Effector CD4-positive, alpha-beta T cell (primary cell): ENCODE results near the gene CLEC16A.

Source experiments
- DNase-seq: peaks from one replicate; pipeline ENCODE4 v3.0.0-alpha.2; 2020

The CLEC16A gene

DNA sequence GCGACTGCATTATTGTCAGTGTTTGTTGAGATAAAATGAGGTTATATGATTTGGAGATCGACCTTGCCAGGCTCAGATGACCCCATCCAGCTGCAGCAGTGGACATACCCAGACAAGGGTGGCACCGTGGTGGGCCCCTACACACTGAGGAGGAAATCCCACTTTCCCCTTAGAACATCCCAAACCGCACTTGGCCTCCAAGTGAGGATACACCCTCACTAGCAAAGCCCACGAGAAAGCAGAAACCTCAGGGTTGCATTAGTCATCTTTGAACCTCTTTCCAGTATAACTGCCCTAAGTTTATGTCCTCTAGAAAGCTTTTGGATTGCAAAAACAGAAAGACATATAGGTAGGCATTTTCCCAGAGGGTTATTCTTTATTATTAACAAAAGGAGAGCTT, 101.5 kb downstream of the CLEC16A start:
- no peak for DNase-seq

DNA sequence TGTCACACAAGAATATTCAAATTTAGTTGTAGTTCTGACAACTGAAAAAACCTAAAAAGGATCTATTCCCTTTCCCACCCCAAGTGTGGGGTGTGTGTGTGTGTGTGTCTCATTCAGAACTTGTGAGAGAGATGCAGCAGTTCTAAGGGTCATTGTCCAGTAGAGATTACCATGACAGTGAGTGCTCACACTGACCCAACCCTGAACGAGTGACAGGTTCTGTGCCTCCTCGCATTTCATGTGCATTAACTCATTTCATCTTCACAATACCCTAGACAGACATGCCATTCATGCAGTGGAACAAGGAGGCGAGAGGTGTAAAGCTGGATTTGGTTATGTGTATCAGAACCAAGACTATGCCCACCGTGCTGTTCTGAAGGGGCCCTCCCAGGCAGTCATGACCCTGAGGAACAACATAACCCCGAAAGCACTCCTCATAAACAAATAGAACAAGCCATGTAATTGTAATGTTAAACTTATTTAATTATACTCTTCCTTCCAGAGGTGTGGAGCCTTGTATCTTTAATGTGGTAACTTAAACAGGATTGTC, 102.1 kb downstream of the CLEC16A start:
- DNase-seq: no peak

DNA sequence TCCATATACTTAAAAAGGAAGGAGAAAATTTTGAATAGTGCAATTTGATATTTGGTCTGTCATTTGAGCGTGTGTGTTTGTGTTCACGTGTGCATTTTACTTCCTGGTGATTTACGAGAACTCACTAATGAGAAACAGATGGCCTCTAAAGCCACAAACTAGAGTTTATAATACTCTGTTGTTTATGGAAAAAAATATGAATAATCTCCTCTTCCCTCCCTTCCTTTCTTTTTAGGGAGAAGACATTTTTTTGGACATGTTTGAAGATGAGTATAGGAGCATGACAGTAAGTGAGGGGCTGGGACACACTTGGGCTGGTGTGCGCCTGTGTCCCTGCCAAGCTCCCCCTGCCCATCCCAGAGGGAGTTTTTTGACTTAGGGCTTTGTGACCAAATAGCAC, 102.7 kb downstream of the CLEC16A start:
- DNase-seq: no peak

DNA sequence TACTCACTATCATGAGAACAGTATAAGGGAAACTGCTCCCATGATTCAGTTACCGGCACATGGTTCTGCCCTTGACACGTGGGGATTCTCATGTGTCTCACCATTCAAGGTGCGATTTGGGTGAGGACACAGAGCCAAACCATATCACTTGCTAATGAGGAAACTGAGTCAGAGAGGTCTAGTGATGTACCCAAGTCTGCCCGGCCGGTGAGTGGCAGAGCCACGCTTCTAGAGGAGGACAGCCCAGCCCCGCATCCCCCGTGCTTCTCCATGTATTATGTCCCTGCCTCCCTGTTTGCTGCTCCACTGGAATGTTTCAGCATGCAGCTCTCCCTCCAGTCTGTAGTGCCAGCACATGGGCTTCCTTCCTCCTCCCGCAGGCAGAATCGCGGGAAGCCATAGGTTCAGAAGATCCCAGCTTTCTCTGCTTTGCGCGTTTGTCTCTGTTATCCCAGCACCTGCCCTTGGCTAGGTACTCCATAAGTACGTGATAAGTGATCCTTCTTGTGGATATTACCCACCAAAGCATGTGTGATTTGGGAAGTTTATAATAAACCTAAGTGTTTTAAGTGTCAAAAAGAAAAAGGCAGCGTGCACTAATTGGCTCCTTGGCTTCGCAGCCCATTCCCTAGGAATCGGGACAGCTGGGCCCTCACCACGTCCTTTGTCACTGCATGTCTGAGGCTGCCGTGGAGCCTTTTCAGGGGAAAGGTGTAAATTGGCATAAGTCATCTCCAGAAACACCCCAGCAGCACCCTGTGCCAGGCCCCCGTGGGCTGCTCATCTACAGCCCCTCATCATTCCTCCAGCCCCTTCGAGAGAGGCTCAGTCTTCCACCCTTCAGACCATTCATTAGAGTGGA, 103.8 kb downstream of the CLEC16A start:
- no peak for DNase-seq

DNA sequence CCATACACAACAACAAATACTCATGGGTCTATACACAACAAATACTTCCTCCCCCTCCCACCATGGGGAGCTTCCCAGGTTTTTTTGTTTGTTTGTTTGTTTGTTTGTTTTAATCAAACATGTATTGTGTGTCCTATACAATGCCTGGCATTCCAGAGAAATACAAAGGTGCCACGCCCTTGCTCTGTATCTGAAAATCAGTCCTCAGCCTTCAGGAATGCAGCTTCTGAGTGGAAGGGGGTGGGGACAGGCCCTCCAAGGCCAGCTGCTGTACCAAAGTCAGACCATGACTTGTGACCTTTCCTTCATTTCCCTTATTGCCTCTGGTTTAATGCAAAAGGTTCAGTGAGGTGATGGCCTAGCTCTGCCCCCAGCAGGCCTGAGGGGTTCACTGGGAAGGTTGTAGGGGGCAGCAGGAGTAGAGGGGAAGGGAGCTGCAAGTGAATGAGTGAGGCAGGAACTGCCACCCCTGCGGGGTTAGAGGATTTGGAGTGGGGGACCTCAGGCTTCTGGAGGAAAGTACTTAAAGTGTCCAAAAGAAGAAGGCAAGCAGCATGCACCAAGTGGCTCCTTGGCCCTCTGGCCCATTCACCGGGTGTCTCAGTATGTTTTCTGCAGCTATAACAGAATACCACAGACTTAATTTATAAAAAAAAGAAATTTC, 105.2 kb downstream of the CLEC16A start:
- DNase-seq: no peak

DNA sequence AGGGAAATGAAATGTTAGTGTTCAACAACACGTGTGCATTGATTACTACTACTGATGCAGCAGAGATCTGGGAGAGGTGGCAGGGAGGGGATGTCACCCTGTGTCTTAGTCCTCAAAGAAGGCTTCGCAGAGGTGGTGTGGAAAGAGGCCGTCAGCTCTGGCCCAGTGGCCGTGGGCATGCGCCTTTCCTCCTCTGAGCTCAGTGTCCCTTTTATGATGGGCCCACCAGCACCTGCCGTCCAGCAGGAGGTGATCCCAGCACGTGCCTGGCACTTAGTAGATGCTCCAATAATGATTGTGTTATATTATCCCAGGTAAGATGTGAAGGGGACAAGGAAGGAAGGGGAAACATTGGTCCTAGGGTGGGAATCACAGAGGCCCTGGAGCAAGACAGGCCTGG, 106.2 kb downstream of the CLEC16A start:
- no peak for DNase-seq

DNA sequence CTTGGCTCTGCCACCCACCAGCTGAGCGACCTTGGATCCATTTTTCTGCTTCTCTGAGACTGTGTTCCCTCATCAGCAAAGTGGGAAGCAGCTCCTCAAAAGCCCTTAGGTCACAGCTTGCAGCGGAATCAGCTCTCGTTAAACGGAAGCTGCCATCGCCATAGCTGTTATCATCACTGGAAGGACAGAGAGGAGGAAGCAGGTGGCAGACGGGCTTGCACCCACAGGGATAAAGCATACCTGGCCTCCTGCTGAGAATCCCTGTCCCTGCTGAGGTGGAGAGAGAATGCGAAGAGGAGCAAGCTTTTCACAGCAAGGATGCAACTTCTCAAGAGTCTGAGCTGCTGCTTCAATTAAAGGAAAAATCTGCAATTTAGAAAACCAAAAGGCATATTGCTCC, 106.6 kb downstream of the CLEC16A start:
- DNase-seq: no peak

DNA sequence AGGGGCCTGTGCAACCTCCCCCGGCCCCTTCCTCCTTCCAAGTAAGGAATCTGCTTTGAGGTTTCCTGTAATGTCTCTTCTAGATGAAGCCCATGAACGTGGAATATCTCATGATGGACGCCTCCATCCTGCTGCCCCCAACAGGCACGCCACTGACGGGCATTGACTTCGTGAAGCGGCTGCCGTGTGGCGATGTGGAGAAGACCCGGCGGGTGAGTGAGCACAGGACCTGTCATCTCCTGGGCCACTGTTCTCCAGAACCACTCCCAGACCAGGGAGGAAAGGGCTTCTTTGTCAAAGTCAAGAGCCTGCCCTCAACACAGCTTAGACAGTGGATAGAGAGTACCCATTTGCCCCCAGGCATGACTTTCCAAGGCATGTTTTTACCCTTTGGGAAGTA, 107.1 kb downstream of the CLEC16A start:
- DNase-seq: no peak

DNA sequence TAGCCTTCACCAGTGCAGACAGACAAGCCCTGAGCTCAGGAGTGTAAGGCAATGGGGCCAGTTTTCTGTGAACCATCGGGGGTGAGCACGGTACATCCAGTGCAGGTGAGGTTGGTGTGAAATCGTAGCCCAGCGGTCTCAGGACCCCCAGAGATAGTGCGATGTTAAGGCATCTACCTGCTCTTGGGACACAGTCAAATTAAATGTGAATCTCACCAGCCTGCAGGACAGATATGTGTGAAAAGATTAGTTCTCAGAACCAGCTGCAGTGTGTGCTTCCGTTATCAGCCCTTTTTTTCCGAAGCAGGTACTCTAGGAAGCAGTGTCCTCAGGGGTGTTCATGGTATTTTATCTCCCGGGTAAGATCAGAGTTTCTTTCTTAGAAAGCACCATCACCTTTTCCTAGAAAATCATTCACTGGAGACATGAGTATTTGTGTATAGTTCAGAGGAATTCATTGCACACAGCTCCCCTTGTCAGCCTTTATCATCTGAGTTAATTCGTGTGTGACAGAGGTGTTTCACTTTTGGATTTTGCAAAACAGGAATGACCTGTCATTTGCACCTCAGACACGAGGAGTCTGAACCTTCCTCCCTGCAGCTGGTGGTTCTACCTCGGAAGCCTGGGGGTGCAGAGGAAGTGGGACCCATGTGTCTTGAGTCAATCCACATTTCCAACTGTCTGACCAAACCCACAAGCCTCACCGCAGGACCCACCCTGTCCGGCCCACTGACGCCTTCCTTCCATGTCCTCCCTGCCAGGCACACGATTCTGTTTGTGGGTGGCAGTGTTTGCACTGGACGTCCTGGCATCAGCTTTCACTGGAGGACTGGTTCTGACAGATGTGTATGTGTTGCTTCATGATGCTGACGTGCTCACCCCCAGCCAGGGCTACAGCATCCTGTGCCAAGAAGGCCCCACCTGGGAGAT, 107.8 kb downstream of the CLEC16A start:
- no peak for DNase-seq

DNA sequence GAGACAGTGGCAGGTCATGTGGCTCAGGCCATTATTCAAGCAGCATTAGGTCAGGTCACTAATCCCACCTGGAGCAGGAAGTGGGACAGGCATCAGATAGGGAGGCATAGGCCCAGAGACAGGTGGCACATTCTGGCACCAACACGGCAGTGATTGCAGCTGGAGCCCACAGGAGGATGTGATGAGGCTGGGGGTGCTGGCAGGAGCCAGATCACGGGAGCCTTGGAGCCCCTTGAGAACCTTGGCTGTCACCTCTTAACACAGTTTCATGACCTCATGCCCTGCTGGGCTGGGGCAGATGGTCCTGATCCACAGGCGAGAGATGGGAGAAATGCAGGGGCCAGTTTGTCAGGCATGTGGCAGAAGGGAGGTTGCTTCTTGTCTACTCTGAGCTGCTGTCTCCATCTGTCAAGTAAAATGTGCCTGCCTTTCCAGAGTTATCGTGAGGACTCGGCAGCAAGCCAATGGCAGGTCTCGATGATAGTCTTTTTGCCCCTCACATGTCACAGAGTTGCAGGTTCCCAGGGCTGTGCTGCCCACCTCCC, 109.6 kb downstream of the CLEC16A start:
- DNase-seq: no peak

DNA sequence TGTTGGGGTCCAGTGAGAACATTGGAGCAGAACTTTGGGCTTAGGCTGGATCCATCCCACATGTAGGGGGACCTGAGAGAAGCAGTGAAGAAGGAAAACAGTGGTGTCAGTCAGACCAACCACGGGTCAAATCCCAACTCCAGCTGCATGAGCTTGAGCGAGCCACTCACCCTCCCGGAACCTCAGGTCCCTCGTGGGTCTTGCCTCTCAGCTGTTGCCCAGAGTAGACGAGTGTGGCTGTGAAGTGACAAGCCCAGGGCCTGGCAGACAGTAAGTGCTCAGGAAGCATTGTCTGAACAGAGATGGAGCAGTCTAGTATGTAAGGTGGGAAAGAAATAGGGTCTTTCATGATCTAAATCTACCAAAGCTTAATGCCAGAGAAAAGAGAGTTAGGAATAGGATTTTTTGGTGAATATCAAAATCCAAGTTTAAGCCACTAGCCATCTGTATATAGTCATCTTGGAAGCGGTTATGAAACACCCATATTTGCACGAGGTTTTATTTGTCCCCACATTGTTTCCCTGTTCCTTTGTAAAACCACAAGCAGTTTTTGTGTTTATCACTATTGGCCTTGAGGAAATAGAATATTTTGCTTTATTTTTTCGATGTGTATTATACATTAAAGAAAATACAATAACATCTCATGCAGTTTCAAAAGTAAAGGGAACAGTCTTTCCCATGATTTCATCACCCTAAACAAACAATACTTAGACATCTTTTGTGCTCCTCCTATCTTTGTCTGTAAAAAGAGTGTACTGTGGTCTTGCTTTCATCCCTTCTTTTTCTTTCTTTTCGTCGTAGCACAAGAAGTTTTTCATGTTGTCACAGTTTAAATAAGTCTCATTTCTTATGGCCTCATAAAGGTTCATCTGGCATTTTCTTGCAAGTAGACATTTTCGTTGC, 112.0 kb downstream of the CLEC16A start:
- no peak for DNase-seq

DNA sequence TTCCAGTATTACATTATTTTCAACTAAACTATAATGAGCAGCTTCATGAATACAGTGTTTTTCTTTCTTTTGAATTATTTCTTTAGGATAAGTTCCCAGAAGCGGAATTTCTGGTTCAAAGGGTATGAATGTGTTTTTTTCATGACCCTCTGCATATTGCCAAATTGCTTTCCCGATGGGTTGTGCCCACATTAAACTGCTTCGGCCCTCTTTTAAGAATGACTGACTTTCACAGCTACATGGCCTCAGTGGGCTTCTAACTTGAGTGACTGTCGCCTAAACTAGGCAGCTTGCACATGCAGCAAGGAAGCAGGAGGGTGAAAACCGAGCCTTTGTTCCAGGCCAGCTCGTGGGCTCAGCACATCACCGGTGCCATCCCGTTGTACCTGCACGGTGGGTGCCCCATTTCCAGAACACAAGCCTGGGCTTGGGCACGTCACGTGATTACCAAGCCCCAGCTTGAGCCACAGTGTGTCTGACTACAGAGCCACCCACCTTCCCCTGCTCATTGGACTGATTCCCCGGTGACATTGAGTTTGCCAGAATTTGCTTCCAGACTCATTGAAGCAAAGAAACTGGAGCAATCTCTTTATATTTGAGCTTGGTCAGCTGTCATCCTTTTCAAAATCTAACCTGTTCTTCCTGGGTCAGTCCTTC, 112.8 kb downstream of the CLEC16A start:
- no peak for DNase-seq

DNA sequence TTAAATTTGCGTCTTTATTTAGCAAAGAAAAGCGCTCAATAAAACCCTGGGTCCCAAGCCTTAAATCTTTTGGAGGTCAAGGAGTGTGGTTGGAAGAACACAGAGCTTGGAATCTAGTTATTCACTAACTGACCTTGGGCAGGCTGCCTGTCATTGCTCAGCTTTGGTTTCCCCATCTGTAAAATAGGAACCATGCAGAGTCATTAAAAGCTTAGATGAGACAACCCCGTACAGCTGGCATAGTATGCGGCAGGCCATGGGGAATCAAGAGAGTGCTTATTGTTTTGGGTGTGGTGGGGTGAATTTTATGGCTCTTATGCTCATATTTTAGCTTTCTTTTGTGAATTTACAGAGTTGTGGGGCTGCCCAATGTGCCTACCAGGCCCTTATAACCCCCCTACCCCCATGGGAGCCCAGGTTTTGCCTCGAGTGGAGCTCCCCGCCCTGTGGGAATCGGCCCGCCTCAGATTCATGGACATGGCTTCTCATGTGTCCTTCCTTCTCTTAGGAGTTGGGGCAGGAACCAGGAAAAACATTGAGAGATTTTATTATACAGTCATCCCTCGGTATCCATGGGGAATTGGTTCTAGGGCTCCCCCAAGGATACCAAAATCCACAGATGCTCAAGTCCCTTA, 113.5 kb downstream of the CLEC16A start:
- no peak for DNase-seq

DNA sequence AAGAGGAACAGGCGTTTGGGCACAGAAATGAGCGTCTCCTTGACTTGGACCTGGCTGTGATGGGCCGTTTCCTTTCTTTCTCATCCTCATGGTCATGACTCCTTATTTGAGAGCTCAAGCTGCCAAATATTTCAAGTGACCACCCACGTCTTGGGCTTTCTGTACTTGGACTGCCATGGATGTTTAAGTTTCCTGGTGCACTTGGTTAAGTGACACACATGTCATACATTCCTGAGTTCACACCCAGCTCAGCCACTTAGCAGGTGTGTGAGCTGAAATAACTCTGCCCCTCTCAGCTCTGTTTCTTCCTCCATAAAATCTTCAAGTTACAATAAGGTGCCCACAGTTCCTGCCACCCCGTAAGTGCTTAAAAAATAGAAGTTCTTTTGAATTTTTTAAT, 114.5 kb downstream of the CLEC16A start:
- no peak for DNase-seq

DNA sequence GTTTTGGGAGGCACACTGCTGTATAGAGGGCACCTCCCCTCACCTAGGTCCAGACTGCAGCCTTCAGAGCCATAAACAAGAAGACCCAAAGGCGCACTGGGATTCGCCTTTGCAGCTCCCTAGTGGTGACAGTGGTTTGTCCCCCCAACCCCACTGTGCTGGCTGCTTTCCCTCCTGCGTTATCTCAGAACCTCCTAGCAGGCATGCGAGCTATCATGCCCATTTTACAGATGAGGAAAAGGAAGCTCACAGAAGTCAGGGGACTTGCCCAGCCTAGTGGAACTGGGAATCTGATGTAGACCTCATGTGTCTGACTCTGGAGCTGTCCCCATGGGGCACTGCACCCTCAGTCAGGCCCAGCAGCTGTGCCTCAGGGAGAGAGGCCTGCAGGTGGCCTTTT, 115.2 kb downstream of the CLEC16A start:
- DNase-seq: no peak

DNA sequence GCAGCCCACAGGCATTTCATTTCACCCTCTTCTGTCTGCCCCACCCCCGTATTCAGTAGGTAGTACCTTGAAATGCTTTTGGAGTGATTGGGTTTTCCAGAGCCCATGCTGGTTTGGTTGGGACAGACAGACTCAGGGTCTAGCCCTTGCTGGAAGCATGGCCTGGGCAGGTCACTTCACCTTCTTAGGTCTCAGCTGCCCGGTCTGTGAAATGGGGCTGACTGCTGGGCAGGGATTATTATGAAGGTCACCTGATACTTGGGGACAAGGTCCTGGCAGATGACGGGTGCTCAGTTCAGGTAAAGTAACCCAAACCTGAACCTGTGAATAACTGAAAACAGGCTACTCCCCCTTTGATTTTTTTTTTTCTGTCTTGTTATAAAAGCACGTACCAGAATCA, 116.0 kb downstream of the CLEC16A start:
- no peak for DNase-seq

DNA sequence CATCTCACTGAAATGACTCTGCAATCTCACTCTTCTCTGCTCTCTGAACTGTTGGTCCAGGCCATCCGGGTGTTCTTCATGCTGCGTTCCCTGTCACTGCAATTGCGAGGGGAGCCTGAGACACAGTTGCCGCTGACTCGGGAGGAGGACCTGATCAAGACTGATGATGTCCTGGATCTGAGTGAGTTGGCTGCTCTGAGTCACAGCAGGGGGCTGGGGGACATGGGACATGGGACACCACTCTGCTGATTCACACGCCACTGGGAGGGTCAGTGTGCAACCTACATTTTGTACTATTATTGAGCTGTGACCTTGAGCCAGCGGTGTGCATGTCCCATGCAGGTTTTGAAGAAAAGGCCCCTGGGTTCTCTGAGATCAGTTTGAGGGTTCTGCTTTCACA, 116.5 kb downstream of the CLEC16A start:
- DNase-seq: no peak

DNA sequence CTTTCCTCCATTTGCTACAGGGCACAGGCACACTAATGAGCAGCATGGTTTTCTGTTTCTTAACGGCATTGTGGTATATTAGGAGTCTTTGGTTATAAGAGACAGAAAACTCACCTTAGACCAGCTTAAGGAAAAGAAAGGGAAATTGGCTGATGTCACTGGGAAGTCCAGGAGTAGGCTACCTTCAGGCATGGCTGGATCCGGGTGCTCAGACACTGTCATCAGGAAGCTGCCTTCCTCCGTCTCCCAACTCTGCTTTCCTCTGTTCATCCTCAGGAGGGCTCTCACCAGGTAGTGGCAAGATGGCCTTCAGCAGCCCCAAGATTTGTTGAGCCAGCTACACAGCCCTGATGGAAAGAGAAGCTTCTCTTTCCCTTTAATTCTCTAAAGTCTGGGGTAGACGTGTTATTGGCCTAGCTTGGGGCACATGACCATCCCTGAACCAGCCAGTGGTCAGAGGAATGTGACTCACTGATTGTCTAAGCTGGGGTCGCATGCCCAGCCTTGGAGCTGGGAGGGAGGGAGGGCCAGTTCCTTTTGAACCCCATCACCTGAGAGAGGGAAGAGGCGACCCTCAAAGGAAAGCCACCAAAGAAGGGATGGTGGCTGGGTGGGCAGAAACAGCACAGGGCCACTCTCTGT, 117.4 kb downstream of the CLEC16A start:
- no peak for DNase-seq

DNA sequence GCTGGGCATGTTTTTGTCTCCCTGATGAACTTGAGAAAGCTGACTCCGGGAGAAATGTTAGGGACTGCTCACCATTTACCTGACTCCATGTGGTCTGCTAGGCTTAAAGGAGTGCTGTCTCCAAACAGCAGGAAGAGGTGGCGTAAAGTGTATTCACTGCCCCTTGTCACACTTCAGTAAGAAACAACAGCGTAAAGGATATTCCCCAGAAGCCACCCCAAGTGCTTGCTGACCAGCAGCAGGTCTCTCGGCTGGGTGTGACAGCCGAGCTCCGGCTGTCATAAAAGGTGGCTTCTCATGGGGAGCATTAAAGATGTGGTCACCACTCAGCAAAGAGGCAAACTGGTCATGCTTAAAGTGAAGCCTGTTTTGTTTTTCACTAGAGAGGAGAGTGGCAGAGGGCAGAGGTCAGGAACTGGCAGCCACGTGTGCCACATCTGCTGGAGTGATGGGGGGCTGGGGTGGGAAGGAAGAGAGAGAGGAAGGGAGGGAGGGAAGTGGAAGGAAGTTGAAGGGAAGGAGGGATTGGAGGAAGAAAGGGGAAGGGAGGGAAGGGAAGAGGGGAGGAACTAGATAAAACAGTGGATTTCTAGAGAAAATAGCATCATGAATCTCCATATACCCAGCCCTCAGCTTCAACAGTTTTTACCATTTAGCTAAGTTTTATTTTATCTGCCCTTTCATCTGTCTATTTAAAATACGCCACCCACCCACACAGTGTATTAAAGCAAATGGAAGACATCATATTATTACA, 119.3 kb downstream of the CLEC16A start:
- DNase-seq: no peak
